Hematopoietic multipotent progenitor cell (in vitro differentiated cells): ENCODE results near the gene CDK3. TPM values are rescaled to one million over a fixed set of nuclear protein-coding genes. Genes with fewer than 3 reads are reported as not detected.
"Not testable (repeated sequence)": the region's sequence is repeated elsewhere in the genome, so short reads cannot be mapped to it uniquely, and the experiment has no call there.

Experiments used
- DNase-seq, 3 donors: peaks; one replicate each; pipeline ENCODE4 v3.0.0-alpha.2; 2011 to 2015; ENCODE audit warnings: low read depth in 2 of 3, low spot score in 2 of 3
- total RNA-seq: library from RNA; depleted of rRNA; stranded (reverse); fragments of >200 nt; gene quantifications from one replicate; pipeline ENCODE4 v1.2.3, GENCODE V29; 2012

CDK3 gene
- total RNA-seq = 2.4 TPM

DNA sequence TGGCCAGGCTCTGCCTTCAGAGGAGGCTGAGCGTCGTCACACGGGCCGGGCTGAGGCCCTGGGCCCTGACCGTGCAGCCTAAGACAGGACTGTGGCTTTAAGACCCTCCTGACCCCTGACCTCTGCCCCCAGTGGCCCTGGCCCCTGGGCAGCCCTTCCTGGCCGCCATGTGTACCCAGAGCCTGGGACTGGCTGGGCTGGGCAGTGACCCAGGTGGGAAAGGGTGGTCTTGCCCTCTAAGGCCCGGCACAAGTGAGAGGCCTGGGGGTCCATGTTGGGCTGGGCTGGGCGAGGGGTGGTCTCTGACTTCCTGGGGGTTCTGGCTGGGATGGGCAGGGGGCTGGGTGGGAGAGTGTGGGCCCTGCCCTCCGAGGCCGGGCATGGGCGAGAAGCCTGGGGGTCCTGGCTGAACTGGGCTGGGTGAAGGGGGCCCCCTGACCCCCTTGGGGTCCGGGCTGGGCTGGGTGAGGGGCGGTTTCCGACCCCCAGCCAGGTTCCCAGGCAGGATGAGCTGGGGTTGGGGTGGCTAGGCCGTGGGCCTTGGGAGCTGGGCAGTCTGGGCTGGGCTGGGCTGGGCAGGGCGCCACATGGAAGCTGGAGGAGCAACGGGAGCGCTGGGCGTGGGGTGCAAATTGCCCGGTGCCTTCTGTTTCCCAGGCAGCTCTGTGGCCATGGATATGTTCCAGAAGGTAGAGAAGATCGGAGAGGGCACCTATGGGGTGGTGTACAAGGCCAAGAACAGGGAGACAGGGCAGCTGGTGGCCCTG is at the start of gene CDK3:
Gene CDK3 (plus strand): TSS at position 101 of the 767 bp plus-strand sequence. CDS start 571 bp downstream, at position 672.
- no peak for DNase-seq

- DNase-seq = peak in 1 of 3 donors; percentile 23
These were observed 49.6 kb upstream of the CDK3 start for GRCh38 chr17:75950855-75951554.

DNA sequence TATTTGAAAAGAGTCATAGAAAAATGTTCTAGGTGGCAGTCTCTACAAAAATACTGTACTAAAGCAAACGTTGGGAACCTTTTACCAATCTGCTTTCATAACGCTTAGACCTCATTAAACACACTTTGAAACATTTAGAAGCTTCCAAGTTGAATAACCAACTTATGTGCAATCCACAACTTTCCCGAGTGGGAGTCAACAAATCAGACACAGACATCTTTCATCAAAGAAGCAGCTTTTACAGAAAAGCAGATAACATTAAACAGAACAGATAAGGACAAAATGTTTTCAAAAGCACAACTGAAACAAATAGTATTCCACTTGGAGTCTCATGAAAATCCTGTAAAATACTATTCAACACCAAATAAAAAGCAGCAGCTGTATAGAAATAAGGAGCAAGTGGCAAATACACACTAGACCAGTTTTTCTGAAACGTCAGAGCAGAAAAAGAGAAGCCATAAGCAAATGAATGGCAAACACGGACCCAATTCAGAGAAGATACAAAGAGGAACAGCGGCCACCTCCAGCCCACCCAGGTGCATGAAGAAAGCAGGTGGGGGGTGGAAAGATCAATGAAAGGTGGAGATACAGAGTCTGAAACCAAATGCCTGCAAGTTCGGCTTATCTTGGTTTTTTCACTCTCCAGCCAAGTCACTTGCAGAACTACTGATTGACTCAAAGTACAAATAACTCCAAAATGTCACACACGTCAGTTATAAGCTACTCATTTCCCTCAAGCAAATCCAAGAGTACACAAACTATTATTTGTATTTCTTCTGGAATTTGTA is 41.4 kb upstream of the CDK3 start:
- no peak for DNase-seq

GRCh38 chr17:75959839-75960511 is 40.7 kb upstream of the CDK3 start:
- no peak for DNase-seq

DNA sequence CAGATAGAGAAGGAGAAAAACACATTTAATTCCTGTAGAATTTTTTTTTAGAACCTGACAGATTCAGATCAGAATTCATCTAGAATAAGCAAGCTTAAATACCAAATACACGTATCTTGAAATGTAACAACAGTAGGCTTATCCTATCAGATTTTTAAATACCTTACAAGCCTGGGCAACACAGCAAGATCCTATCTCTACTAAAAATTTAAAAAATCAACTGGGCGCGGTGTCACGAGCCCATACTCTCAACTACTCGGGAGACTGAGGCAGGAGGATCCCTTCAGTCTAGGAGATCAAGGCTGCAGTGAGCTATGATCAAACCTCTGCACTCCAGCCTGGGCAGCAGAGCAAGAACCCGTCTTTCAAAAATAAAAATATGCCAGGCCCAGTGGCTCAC is 35.2 kb upstream of the CDK3 start:
- no peak for DNase-seq

- not testable (repeated sequence) for DNase-seq
These were observed 31.6 kb upstream of the CDK3 start for GRCh38 chr17:75969044-75969443.

GRCh38 chr17:75970011-75970523 is 30.6 kb upstream of the CDK3 start:
- DNase-seq = no peak

- DNase-seq = no peak
These were observed 30.0 kb upstream of the CDK3 start for GRCh38 chr17:75970626-75971025.

DNA sequence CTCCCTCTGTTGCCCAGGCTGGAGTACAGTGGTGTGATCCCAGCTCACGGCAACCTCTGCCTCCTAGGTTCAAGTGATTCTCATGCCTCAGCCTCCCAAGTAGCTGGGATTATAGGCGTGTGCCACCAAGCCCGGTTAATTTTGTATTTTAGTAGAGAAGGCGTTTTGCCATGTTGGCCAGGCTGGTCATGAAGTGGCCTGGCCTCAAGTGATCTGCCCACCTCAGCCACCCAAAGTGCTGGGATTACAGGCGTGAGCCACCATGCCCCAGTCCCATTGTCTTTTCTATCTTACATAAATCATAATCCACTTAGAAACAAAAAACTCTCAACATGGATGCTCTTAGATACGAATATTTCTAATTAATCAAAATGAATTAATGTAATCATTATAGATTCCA is 25.5 kb upstream of the CDK3 start:
- DNase-seq = not testable (repeated sequence)

GRCh38 chr17:75975757-75976174 is 24.9 kb upstream of the CDK3 start:
- DNase-seq = no peak

GRCh38 chr17:75976175-75976848 is 24.3 kb upstream of the CDK3 start:
- no peak for DNase-seq

DNA sequence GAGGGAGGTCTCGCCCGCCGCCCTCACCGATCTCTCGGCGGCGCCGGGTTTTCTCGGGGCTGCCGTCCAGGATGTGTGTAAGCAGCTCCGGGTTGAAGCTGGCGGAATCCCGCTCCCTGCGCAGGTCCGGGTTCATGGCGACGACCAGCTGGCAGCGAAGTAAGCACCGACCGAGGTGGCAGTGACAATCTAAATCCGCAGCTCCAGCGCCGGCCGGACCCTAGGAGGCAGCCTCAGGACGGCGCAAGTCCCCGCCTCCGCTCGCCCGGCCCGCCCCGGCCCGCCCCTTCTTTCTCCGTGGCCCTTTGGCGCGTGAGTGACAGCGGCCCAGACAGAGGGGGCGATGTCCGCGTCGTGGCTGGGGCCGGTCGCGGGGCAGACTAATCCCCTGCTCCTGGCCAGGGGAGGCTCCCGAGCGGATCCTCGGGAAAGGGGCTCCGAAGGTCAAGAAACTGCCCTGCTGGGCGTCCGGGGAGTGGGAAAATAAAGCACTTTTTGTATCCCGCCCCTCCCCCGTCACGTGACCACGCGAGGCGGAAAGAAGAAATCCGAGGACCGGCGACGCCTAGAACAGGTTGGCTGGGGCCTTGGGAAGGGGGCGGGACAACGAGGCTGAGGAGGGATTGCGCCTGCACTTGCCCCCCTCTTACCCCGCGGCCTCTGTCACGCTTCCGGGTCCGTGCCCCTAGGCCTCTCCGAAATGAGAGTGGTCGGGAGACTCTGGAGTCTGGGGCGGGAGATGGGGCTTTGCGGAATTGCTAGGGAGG is 21.5 kb upstream of the CDK3 start, which contains the start of the genes ACOX1 and TEN1:
Gene ACOX1 (minus strand): TSS at position 229 of the 767 bp plus-strand sequence. CDS start 93 bp downstream, at position 136.
Gene TEN1 (plus strand): TSS at position 303 of the 767 bp plus-strand sequence. CDS start 6,953 bp downstream, outside the sequence.
- peak; percentile 84 to 99 (median 98) for DNase-seq

- DNase-seq = no peak
These were observed 20.9 kb upstream of the CDK3 start for GRCh38 chr17:75979705-75980187.

DNA sequence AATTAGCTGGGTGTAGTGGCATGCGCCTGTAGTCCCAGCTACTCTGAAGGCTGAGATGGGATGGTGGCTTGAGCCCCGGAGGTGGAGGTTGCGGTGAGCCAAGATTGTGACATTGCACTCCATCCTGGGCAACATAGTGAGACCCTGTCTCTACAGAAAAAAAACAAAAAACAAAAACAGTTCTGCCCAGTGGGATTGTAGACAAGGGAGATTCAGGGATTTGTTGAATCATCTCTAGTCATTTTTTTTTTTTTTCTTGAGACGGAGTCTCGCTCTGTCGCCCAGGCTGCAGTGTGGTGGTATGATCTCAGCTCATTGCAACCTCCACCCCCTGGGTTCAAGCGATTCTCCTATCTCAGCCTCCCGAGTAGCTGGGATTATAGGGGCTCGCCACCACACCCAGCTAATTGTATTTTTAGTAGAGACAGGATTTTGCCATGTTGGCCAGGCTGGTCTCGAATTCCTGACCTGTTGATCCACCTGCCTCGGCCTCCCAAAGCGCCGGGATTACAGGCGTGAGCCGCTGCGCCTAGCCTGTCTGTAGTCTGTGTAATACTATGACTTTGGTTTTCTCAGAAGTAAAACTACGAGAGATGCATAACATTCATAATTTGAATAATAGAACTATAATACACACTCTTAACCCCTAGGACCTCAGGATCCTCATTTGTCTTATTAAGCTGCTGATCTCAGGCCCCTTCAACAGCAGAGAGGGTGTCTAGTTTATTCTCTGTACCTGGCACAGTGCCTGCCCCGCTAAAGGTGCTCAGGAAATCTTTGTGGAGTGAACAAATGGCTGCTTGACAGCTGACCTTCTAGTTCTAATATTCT is 20.3 kb upstream of the CDK3 start:
- no peak for DNase-seq

DNA sequence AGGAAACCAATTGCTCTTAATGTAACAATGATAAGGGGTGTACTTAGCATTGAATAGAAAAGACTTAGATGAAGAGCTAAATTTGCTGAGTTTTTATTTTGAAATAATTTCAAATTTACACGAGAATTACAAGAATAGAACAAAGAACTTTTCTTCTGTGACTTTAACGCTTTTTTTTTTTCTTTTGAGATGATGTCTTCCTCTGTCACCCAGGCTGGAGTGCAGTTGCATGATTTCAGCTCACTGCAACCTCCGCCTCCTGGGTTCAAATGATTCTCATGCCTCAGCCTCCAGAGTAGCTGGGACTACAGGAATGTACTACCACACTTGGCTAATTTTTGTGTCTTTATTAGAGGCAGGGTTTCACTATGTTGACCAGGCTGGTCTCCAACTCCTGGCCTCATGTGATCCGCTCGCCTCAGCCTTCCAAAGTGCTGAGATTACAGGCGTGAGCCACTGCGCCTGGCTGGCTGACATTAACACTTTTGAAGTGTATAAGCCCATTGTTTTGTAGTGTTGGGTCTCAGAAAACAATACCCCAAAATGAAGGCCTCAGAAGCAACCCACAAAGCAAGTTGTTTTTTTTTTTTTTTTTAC is 19.5 kb upstream of the CDK3 start:
- DNase-seq = no peak

GRCh38 chr17:75983501-75984181 is 17.0 kb upstream of the CDK3 start:
- peak in 1 of 3 donors; percentile 8 for DNase-seq

DNA sequence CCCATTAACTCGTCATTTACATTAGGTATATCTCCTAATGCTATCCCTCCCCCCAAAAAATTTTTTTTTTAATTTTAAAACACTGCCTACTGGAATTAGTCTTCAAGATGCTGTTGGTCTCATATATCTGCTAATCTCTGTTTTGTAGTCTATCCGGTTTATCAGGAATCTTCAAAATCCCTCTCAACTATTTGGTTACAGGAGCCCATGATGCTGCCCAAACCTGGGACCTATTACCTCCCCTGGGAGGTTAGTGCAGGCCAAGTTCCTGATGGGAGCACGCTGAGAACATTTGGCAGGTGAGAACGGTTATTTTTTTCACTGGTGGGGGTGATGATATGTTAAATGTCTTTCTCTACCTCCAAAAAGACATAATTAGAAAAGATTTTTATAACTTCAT is 14.7 kb upstream of the CDK3 start:
- DNase-seq = no peak
